HG02588 (cell line): ENCODE results near the gene AGBL4.
A peak's percentile ranks its signal among the peaks of the same experiment; 100 is the strongest.
"Not testable (repeated sequence)": the region's sequence is repeated elsewhere in the genome, so short reads cannot be mapped to it uniquely, and the experiment has no call there.

Experiments
- ATAC-seq: cut with Tn5 transposase; IDR thresholded peaks from one replicate; pipeline ENCODE4 v1.9.1; 2021; ENCODE audit warnings: mild to moderate bottlenecking, moderate library complexity; ENCODE audit not compliant: unreplicated experiment

The AGBL4 gene

GRCh38 chr1:48523558-48523957 lies 1500.2 kb downstream of the AGBL4 start:
- ATAC-seq = no peak

GRCh38 chr1:48519896-48520295 lies 1503.9 kb downstream of the AGBL4 start:
- not testable (repeated sequence) for ATAC-seq

GRCh38 chr1:48506870-48507269 lies 1516.9 kb downstream of the AGBL4 start:
- ATAC-seq = no peak

- no peak for ATAC-seq
Observed at GRCh38 chr1:48500541-48501450, 1523.0 kb downstream of the AGBL4 start.

GRCh38 chr1:48499211-48499735 lies 1524.5 kb downstream of the AGBL4 start:
- ATAC-seq = no peak

- ATAC-seq = peak; percentile 84
Observed at GRCh38 chr1:48498096-48498791, 1525.5 kb downstream of the AGBL4 start.

- no peak for ATAC-seq
Observed at GRCh38 chr1:48495911-48496310, 1527.8 kb downstream of the AGBL4 start.

- ATAC-seq = no peak
Observed at GRCh38 chr1:48495166-48495565, 1528.6 kb downstream of the AGBL4 start.

- ATAC-seq = no peak
Observed at GRCh38 chr1:48493970-48494769, 1529.6 kb downstream of the AGBL4 start.

GRCh38 chr1:48493041-48493440 lies 1530.7 kb downstream of the AGBL4 start:
- ATAC-seq = no peak

GRCh38 chr1:48492392-48492791 lies 1531.4 kb downstream of the AGBL4 start:
- no peak for ATAC-seq

- ATAC-seq = no peak
Observed at GRCh38 chr1:48488721-48489120, 1535.0 kb downstream of the AGBL4 start.
